MCF 10A (cell line): ENCODE measurements around the gene ZBED1. TPM values are rescaled to one million over a fixed set of nuclear protein-coding genes. Genes with fewer than 3 reads are reported as not detected.
"Not testable (repeated sequence)": the region's sequence is repeated elsewhere in the genome, so short reads cannot be mapped to it uniquely, and the experiment has no call there.

Experiments used
- BruUV-seq: library from RNA; stranded (reverse); fragments of 400-500 nt; replicated peaks from 2 replicates; lab custom pipeline; 2021; lab: Mats Ljungman, UMichigan
- CTCF ChIA-PET: fragments of 300-600 bp; sonication (Branson Sonifier 250); formaldehyde crosslinking; extraction: SDS; loops from one replicate; lab custom pipeline; 2021; ENCODE audit warnings: antibody characterized with exemption, inconsistent platforms; lab: Yijun Ruan, JAX
- POLR2A ChIA-PET: fragments of 300-600, 350-650 bp; sonication (Branson Sonifier 250); formaldehyde crosslinking; extraction: SDS; loops from one replicate; lab custom pipeline; 2020; ENCODE audit warnings: antibody characterized with exemption, inconsistent platforms; lab: Yijun Ruan, JAX
- DNase-seq: peaks from one replicate; pipeline ENCODE4 v3.0.0-alpha.2; 2018; ENCODE audit not compliant: unreplicated experiment
- H3K27ac Mint-ChIP-seq: one replicate; pipeline ENCODE4 v1.8.0; 2022; ENCODE audit warnings: mild to moderate bottlenecking, low read depth, mixed read lengths; ENCODE audit not compliant: unreplicated experiment
- H3K27me3 Mint-ChIP-seq: one replicate; pipeline ENCODE4 v1.8.0; 2022; ENCODE audit warnings: mixed read lengths; ENCODE audit not compliant: insufficient read depth, unreplicated experiment
- H3K36me3 Mint-ChIP-seq: one replicate; pipeline ENCODE4 v1.8.0; 2022; ENCODE audit warnings: mild to moderate bottlenecking, moderate library complexity, mixed read lengths; ENCODE audit not compliant: insufficient read depth, unreplicated experiment
- H3K4me1 Mint-ChIP-seq: one replicate; pipeline ENCODE4 v1.8.0; 2022; ENCODE audit warnings: mixed read lengths; ENCODE audit not compliant: insufficient read depth, unreplicated experiment
- H3K4me3 Mint-ChIP-seq: one replicate; pipeline ENCODE4 v1.8.0; 2022; ENCODE audit warnings: mild to moderate bottlenecking, moderate library complexity, mixed read lengths; ENCODE audit not compliant: unreplicated experiment
- H3K9me3 Mint-ChIP-seq: one replicate; pipeline ENCODE4 v1.8.0; 2022; ENCODE audit warnings: mixed read lengths; ENCODE audit not compliant: unreplicated experiment
- CTCF ChIP-seq: fragments of 200-600 bp; IDR thresholded peaks from one replicate; pipeline ENCODE4 v1.8.0; 2022; ENCODE audit warnings: antibody characterized with exemption, mild to moderate bottlenecking; ENCODE audit not compliant: unreplicated experiment
- intact Hi-C: fragments of 100-400 bp; cut with micrococcal nuclease; formaldehyde crosslinking; loops from 2 replicates; pipeline ENCODE4 v1.14.1; 2022
- total RNA-seq: library from RNA; stranded (reverse); gene quantifications from 2 replicates; pipeline ENCODE4 v1.2.3, GENCODE V29; 2022

ZBED1 gene
- total RNA-seq, 1 experiment from 2014 or later, result 19.6 TPM

GRCh38 chrX:2463973-2464676 lies 36.7 kb downstream of the ZBED1 start:
- no peaks in the 10 kb centered on the region for H3K36me3 Mint-ChIP-seq
- no peaks in the 10 kb centered on the region for H3K9me3 Mint-ChIP-seq
- H3K27me3 Mint-ChIP-seq, result no peaks in the 10 kb centered on the region
- intact Hi-C loops, result no loop called here
- H3K4me1 Mint-ChIP-seq, result no peaks in the 10 kb centered on the region
- no peak overlapping the region for H3K27ac Mint-ChIP-seq
- BruUV-seq, result no TSS peak
- ChIA-PET CTCF (no interaction called here), POLR2A (no interaction called here)
- no peak for DNase-seq
- no peak overlapping the region for H3K4me3 Mint-ChIP-seq
- TF ChIP-seq CTCF, result no peak

GRCh38 chrX:2463481-2463880 lies 37.3 kb downstream of the ZBED1 start:
- H3K36me3 Mint-ChIP-seq, CTCF ChIA-PET, BruUV-seq, H3K9me3 Mint-ChIP-seq, DNase-seq, intact Hi-C loops, H3K4me3 Mint-ChIP-seq, H3K4me1 Mint-ChIP-seq, POLR2A ChIA-PET, H3K27me3 Mint-ChIP-seq, H3K27ac Mint-ChIP-seq: not testable (repeated sequence)

GRCh38 chrX:2462780-2463179 lies 38.0 kb downstream of the ZBED1 start:
- Mint-ChIP-seq H3K36me3 (no peaks in the 10 kb centered on the region), H3K9me3 (no peaks in the 10 kb centered on the region), H3K4me1 (no peaks in the 10 kb centered on the region), H3K4me3 (no peak overlapping the region), H3K27ac (no peak overlapping the region), H3K27me3 (no peaks in the 10 kb centered on the region)
- no peak for TF ChIP-seq CTCF
- CTCF ChIA-PET, result no interaction called here
- no peak for DNase-seq
- BruUV-seq, result no TSS peak
- POLR2A ChIA-PET, result no interaction called here
- intact Hi-C loops, result no loop called here

GRCh38 chrX:2462074-2462473 lies 38.7 kb downstream of the ZBED1 start:
- Mint-ChIP-seq H3K36me3 (no peaks in the 10 kb centered on the region), H3K4me3 (no peak overlapping the region)

More at GRCh38 chrX:2462074-2462473, 38.7 kb downstream of the ZBED1 start:
- no TSS peak for BruUV-seq
- ChIA-PET CTCF (no interaction called here), POLR2A (no interaction called here)
- TF ChIP-seq CTCF, result no peak
- no peaks in the 10 kb centered on the region for H3K27me3 Mint-ChIP-seq
- H3K27ac Mint-ChIP-seq, result no peak overlapping the region
- H3K9me3 Mint-ChIP-seq, result no peaks in the 10 kb centered on the region
- intact Hi-C loops, result no loop called here
- H3K4me1 Mint-ChIP-seq, result no peaks in the 10 kb centered on the region
- no peak for DNase-seq
